ENCODE measurements around the gene KANSL1. TPM values are rescaled to one million over a fixed set of nuclear protein-coding genes. Genes with fewer than 3 reads are reported as not detected.
"Not testable (repeated sequence)": the region's sequence is repeated elsewhere in the genome, so short reads cannot be mapped to it uniquely, and the experiment has no call there.

Gene KANSL1
- polyA plus RNA-seq, 1 experiment, result 14.1 TPM

DNA sequence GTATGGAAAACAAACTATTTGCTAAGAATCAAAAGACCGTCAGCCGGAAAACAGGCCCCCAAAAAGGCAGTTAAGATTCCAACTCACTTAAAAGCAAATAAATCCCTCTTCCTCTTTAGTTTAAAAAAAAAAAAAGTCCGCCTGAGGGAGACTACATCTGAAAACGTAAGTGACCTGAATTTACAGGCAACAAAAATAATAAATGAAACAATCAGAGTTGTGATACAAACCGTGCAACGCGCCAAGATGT lies 1.1 kb downstream of the KANSL1 start:
- Histone ChIP-seq H3K27me3 (ENCODE audit: control insufficient read depth, insufficient read depth, low read length) (no peaks in the 10 kb centered on the region), H3K4me3 (ENCODE audit: low read depth, low read length) (peak overlapping the region; percentile 85), H3K36me3 (ENCODE audit: control insufficient read depth, insufficient read depth, low read length) (0 out of 2 replicates have a peak, but pooled peaks cover 1% of the 10 kb centered on the region)
- ChIA-PET POLR2A (no interaction called here), CTCF (interaction anchor here (0.7 to 3.8 kb wide), 7 partner anchors 13 to 190 kb away, joined by 3 to 48 read pairs (median 15); no protein-coding TSS in a partner anchor)
- TF ChIP-seq, protein P1, sequence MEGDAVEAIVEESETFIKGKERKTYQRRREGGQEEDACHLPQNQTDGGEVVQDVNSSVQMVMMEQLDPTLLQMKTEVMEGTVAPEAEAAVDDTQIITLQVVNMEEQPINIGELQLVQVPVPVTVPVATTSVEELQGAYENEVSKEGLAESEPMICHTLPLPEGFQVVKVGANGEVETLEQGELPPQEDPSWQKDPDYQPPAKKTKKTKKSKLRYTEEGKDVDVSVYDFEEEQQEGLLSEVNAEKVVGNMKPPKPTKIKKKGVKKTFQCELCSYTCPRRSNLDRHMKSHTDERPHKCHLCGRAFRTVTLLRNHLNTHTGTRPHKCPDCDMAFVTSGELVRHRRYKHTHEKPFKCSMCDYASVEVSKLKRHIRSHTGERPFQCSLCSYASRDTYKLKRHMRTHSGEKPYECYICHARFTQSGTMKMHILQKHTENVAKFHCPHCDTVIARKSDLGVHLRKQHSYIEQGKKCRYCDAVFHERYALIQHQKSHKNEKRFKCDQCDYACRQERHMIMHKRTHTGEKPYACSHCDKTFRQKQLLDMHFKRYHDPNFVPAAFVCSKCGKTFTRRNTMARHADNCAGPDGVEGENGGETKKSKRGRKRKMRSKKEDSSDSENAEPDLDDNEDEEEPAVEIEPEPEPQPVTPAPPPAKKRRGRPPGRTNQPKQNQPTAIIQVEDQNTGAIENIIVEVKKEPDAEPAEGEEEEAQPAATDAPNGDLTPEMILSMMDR (IDR thresholded peaks at IDR 0.05; ENCODE audit: insufficient read depth, low read depth, low read length), result no peak
- no peak for DNase-seq (ENCODE audit: low read depth)

DNA sequence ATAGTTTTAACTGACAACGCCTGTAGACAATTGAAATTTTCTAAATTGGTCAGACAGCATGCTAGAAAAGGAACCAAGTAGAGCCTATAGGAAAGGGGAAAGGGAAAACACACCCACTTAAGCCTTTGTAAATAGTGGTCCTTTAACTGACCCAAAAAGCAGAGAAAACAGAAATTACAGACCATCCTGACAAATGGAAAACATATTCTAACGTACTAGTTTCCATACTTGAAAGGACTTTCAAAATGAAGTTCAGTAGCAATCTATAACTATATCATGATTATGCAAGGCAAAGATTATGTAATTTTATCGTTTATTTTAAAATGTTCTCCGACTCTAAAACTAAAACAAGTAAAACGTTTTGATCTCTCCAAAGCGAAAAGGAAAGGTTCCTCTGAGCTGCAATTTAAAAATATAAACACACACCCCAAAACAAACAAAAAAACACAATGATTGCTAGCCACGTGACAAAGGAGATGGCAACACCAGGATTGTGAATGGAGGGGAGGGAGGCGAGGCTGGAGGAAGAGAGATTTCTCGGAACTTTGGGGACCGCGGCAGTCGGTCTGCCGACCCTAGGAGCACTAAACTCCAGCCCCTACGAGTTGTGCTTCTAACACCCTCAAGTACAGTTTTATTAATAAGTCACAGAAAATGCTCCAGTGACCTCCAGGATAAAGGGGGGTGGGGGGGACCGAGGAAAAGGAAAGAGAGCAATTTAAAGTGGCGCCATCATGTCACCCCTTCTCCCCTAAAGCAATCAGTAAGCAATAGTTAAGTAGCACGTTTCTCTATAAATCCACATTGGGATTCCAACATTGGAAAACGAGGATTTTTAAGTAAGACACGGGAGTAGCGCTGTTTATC lies 1.7 kb downstream of the KANSL1 start:
- H3K27me3 ChIP-seq (ENCODE audit: control insufficient read depth, insufficient read depth, low read length), result no peaks in the 10 kb centered on the region
- peak overlapping the region; percentile 85 for H3K4me3 ChIP-seq (ENCODE audit: low read depth, low read length)
- ChIA-PET CTCF (interaction anchor here (0.6 to 3.8 kb wide), 6 partner anchors 12 to 189 kb away, joined by 3 to 48 read pairs (median 28); no protein-coding TSS in a partner anchor), POLR2A (no interaction called here)
- no peak for DNase-seq (ENCODE audit: low read depth)
- H3K36me3 ChIP-seq (ENCODE audit: control insufficient read depth, insufficient read depth, low read length), result no peaks in the 10 kb centered on the region
- TF ChIP-seq, protein P1 (IDR thresholded peaks at IDR 0.05; ENCODE audit: insufficient read depth, low read depth, low read length), result no peak

DNA sequence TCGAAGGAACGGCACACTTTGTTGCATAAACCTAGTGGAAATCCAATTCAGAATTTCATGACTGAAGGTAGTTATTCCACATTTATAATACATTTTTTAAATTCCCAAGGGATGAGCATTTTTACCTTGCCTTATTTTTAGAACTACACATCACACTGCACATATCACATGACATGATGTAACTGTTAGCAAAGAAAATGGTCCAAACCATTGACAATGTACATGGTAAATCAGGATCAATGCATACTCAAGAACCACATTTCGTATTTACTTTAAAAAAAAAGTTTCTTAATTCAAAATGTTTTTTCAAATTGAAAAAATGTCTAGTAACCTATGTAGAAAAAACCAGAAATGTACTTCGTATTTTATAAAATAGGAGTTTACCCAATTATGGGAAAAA lies 2.5 kb downstream of the KANSL1 start:
- DNase-seq (ENCODE audit: low read depth), result no peak
- TF ChIP-seq, protein P1 (IDR thresholded peaks at IDR 0.05; ENCODE audit: insufficient read depth, low read depth, low read length), result no peak
- Histone ChIP-seq H3K36me3 (ENCODE audit: control insufficient read depth, insufficient read depth, low read length) (no peaks in the 10 kb centered on the region), H3K27me3 (ENCODE audit: control insufficient read depth, insufficient read depth, low read length) (no peaks in the 10 kb centered on the region), H3K4me3 (ENCODE audit: low read depth, low read length) (peak overlapping the region; percentile 85)
- ChIA-PET POLR2A (no interaction called here), CTCF (no interaction called here)

DNA sequence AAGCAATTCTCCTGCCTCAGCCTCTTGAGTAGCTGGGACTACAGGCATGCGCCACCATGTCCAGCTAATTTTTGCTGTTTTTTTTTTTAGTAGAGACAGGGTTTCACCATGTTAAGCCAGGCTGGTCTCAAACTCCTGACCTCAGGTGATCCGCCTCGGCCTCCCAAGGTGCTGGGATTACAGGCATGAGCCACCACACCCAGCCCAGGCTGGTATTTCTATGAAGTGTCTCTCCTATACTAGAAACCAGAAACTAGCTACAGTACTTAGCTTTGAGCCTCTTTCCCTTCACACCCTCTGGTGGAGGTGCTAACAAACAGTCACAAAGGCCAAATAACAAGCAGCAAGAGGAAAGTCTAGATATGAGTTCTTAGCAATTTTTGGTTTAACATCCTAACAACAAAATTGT lies 6.4 kb downstream of the KANSL1 start:
- not testable (repeated sequence) for H3K36me3 ChIP-seq (ENCODE audit: control insufficient read depth, insufficient read depth, low read length); DNase-seq (ENCODE audit: low read depth); H3K27me3 ChIP-seq (ENCODE audit: control insufficient read depth, insufficient read depth, low read length); H3K4me3 ChIP-seq (ENCODE audit: low read depth, low read length)
- CTCF ChIA-PET, result interaction anchor here (0.6 to 2.0 kb wide), 9 partner anchors 8 to 142 kb away, joined by 3 to 11 read pairs (median 3); no protein-coding TSS in a partner anchor
- POLR2A ChIA-PET, result interaction anchor here (0.6 kb wide), 1 partner anchor 19 kb away, joined by 4 read pairs; no protein-coding TSS in a partner anchor
- TF ChIP-seq, protein P1 (IDR thresholded peaks at IDR 0.05; ENCODE audit: insufficient read depth, low read depth, low read length), result peak; percentile 35

DNA sequence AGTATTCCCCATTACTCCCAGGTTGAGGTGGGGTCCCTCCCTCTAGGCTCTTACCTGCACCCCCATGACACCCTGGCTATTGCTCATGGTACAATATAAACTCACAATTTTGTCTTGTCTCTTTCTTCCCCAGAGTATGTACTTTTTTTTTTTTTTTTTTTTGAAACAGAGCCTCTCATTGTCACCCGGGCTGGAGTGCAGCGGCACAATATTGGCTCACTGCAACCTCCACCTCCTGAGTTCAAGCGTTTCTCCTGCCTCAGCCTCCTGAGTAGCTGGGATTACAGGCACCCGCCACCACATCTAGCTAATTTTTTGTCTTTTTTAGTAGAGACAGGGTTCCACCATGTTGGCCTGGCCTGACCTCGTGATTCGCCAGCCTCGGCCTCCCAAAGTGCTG lies 8.5 kb downstream of the KANSL1 start:
- Histone ChIP-seq H3K36me3 (ENCODE audit: control insufficient read depth, insufficient read depth, low read length) (no peaks in the 10 kb centered on the region), H3K27me3 (ENCODE audit: control insufficient read depth, insufficient read depth, low read length) (no peaks in the 10 kb centered on the region), H3K4me3 (ENCODE audit: low read depth, low read length) (no peak overlapping the region)
- CTCF ChIA-PET, result interaction anchor here (0.8 to 2.9 kb wide), 4 partner anchors 9 to 140 kb away, joined by 3 to 24 read pairs (median 4); partner anchors contain the start of gene KANSL1
- TF ChIP-seq, protein P1 (IDR thresholded peaks at IDR 0.05; ENCODE audit: insufficient read depth, low read depth, low read length), result no peak
- DNase-seq (ENCODE audit: low read depth), result no peak
- POLR2A ChIA-PET, result no interaction called here

DNA sequence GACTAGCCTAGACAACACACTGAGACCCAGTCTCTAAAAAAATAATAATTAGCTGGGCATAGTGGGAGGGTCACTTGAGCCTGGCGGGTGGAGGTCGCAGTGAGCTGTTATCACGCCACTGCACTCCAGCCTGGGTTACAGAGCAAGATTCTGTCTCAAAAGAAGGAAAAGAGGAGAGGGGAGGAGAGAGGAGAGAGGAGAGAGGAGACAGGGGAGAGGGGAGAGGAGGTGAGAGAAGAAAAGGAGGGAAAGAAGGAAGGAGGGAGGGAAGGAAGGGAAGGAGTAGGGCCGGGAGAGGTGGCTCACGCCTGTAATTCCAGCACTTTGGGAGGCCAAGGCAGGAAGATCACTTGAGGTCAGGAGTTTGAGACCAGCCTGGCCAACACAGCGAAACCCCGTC lies 9.8 kb downstream of the KANSL1 start:
- POLR2A ChIA-PET, result not testable (repeated sequence)
- CTCF ChIA-PET, result interaction anchor here (0.7 to 2.9 kb wide), 4 partner anchors 10 to 30 kb away, joined by 3 to 24 read pairs (median 5); partner anchors contain the start of gene KANSL1

More for the DNA sequence above, 9.8 kb downstream of the KANSL1 start:
- H3K27me3 ChIP-seq (ENCODE audit: control insufficient read depth, insufficient read depth, low read length); H3K4me3 ChIP-seq (ENCODE audit: low read depth, low read length); DNase-seq (ENCODE audit: low read depth); H3K36me3 ChIP-seq (ENCODE audit: control insufficient read depth, insufficient read depth, low read length): not testable (repeated sequence)

All from BJ (cell line).